SK-N-SH treated with all-trans-retinoic acid at 6 μM for 48 hours (cell line): Measurements from ENCODE around the gene DUSP7.

Experiments
- ARNTL ChIP-seq: fragments of 450-650 bp; formaldehyde crosslinking; IDR thresholded peaks from 2 replicates; pipeline ENCODE4 v1.5.0; 2020; ENCODE audit warnings: low read depth, mild to moderate bottlenecking, moderate library complexity, borderline replicate concordance
- SNAI2 ChIP-seq: fragments of 250-450 bp; sonication (Bioruptor Pico); IDR thresholded peaks from 2 replicates; pipeline ENCODE4 v1.5.0; 2020; ENCODE audit warnings: mild to moderate bottlenecking, moderate library complexity

- TF ChIP-seq SNAI2: no peak
- no peak for TF ChIP-seq ARNTL (CRISPR knock-in tag)
These were observed 41.8 kb downstream of the DUSP7 start for GRCh38 chr3:52014613-52015012.
